Psoas muscle (tissue), 8 donors: ENCODE data around the gene RGS17. TPM values are rescaled to one million over a fixed set of nuclear protein-coding genes. Genes with fewer than 3 reads are reported as not detected.

Experiments used
- ATAC-seq, 4 donors: fragments of 200-7000 bp; cut with Tn5 transposase; one replicate each; pipeline ENCODE4 v1.9.1; 2020; ENCODE audit warnings: moderate library complexity in 3 of 4, mild to moderate bottlenecking in 2 of 4
- DNase-seq, 2 donors: peaks; one replicate each; pipeline ENCODE4 v3.0.0-alpha.2; 2020
- H3K27ac ChIP-seq: fragments of 200-600 bp; one replicate; pipeline ENCODE4 v1.8.0; 2022
- H3K27me3 ChIP-seq, 3 donors: fragments of 200-600 bp in 1 of 3; one replicate each; pipeline versions ENCODE4 v1.6.1 to v1.8.0; 2013 to 2022; ENCODE audit warnings: low read length in 2 of 3, mild to moderate bottlenecking in 2 of 3, moderate library complexity in 1 of 3; ENCODE audit not compliant: insufficient read depth in 3 of 3
- H3K36me3 ChIP-seq, 2 donors: fragments of 200-600 bp in 1 of 2; one replicate each; pipeline versions ENCODE4 v1.6.1 to v1.8.0; 2013 to 2022; ENCODE audit warnings: low read depth in 1 of 2, mild to moderate bottlenecking in 1 of 2, moderate library complexity in 1 of 2; ENCODE audit not compliant: insufficient read depth in 1 of 2
- H3K4me1 ChIP-seq: fragments of 200-600 bp; one replicate; pipeline ENCODE4 v1.8.0; 2022
- H3K4me3 ChIP-seq: fragments of 200-600 bp; one replicate; pipeline ENCODE4 v1.8.0; 2022; ENCODE audit warnings: mild to moderate bottlenecking
- H3K9me3 ChIP-seq: fragments of 200-600 bp; one replicate; pipeline ENCODE4 v1.8.0; 2022
- WGBS, 3 donors: extraction: QIAGEN DNeasy Blood & Tissue Kit; methylation state at CpG; one replicate each; pipeline versions ENCODE4 v1.1.6 to v1.1.7; 2013; 5-methylcytosine and 5-hydroxymethylcytosine counted together
- intact Hi-C, 2 donors: fragments of 100-400 bp; cut with DNase I; formaldehyde crosslinking; loops; one replicate each; pipeline versions ENCODE4 v1.11.0 to v1.14.2; 2022
- polyA plus RNA-seq, 3 donors: library from polyadenylated mRNA; stranded (reverse); fragments of 200-250 nt; gene quantifications; one replicate each; pipeline ENCODE4 v1.2.3, GENCODE V29; 2013
- total RNA-seq, 4 donors: library from RNA; stranded (reverse); fragmentation: NEBNext Ultra II Directional in 2 of 4; extraction: Animal tissue kit (Norgen Biotek cat#: 25700) in 2 of 4; gene quantifications; one replicate each; pipeline versions ENCODE4 v1.2.1 to v1.2.4, GENCODE V29; 2021 to 2023
- TF ChIP-seq, protein P1 (sequence below): fragments of 200-600 bp; IDR thresholded peaks from one replicate; pipeline ENCODE4 v1.8.0; 2022; ENCODE audit warnings: antibody characterized with exemption
- donor health status: healthy with polysubstance abuse.
- donor health status: DM: no; HTN: no; CAD: no; lungs with moderate emphysema.
- donor health status: Bipolar disorder and iron deficiency.
- donor health status: healthy.
- donor health status: DM: yes; HTN: yes; CAD: no.
- donor health status: DM: no; HTN: no; CAD: no.
- donor health status: DM: no; HTN: no; CAD: no.
- donor health status: DM: yes; HTN: yes; CAD: no.

RGS17 gene
- total and polyA plus RNA-seq, 7 donors, result 0.01 to 0.27 (median 0.15) TPM; not detected in 3

DNA sequence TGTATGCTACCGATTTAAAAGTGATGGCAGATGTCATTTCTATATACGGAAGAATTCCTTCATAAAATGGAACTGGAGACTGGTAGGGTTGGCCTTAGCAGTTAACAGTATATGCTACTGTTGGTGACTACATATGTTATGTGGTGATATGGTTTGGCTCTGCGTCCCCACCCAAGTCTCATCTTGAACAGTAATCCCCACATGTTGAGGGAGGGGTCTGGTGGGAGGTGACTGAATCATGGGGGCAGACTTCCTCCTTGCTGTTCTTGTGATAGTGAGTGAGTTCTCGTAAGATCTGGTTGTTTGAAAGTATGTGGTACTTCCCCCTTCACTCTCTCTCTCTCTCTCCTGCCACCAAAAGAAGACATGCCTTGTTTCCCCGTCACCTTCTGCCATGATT lies 29.6 kb downstream of the RGS17 start:
- TF ChIP-seq, protein P1, sequence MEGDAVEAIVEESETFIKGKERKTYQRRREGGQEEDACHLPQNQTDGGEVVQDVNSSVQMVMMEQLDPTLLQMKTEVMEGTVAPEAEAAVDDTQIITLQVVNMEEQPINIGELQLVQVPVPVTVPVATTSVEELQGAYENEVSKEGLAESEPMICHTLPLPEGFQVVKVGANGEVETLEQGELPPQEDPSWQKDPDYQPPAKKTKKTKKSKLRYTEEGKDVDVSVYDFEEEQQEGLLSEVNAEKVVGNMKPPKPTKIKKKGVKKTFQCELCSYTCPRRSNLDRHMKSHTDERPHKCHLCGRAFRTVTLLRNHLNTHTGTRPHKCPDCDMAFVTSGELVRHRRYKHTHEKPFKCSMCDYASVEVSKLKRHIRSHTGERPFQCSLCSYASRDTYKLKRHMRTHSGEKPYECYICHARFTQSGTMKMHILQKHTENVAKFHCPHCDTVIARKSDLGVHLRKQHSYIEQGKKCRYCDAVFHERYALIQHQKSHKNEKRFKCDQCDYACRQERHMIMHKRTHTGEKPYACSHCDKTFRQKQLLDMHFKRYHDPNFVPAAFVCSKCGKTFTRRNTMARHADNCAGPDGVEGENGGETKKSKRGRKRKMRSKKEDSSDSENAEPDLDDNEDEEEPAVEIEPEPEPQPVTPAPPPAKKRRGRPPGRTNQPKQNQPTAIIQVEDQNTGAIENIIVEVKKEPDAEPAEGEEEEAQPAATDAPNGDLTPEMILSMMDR, result no peak
- intact Hi-C loops, result no loop called here
- Histone ChIP-seq H3K36me3 (no peaks in the 10 kb centered on the region), H3K27me3 (peaks cover 0 to 6% (median 0%) of the 10 kb centered on the region in 3 donors), H3K9me3 (no peaks in the 10 kb centered on the region), H3K4me1 (peaks cover 5% of the 10 kb centered on the region), H3K27ac (no peak overlapping the region), H3K4me3 (no peak overlapping the region)
- DNase-seq (no peak), ATAC-seq (no peak)
- WGBS, 3 donors, result 89 to 98% (median 97%) methylated on average over 5 of the region's 5 CpGs

DNA sequence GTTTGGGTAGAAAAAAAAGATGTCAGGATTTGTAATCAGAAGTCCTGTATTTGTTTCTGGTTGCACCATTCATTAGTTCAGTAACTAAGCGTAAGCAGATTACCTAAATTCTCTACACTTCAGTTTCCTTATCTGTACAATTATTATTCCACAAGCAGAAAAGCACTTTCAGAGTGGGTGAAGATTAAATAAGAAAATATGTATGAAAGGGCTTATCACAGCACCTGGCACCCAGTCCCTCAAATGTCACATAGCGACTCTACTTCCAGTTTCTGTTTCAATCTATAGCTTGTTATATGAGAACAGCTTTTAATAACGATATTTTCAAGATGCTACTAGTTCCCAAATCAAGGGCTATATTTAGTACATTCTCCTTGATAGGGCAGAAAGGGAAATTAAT lies 31.4 kb downstream of the RGS17 start:
- intact Hi-C loops, result no loop called here
- peaks cover 0 to 6% (median 0%) of the 10 kb centered on the region in 3 donors for H3K27me3 ChIP-seq
- no peak for DNase-seq
- WGBS, 3 donors, result 54 to 75% (median 66%) methylated on average over 3 of the region's 3 CpGs
- H3K36me3 ChIP-seq, result no peaks in the 10 kb centered on the region
- H3K4me1 ChIP-seq, result peaks cover 3% of the 10 kb centered on the region
- TF ChIP-seq, protein P1, result no peak
- ATAC-seq, result no peak
- no peak overlapping the region for H3K4me3 ChIP-seq
- H3K9me3 ChIP-seq, result no peaks in the 10 kb centered on the region
- H3K27ac ChIP-seq, result no peak overlapping the region

DNA sequence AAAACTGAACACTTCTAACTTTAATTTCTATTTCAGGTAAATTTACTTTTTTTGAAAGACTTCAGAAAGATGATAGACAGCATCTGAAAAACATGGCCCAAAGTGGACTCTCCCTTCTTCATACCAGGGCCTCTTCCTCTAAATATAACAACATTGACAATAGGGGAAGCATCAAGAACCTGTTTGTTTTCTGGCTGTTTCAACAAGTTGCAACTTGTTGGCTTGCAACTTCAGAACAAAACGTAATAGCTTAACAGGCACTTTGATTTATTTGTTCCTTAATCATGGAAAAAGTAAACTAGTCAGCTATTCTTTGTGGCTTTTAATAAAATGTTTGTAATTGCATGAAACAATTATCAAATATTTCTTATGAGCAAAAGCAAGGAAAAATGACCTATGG lies 34.3 kb downstream of the RGS17 start:
- 35 to 51% (median 39%) methylated on average over 1 of the region's 1 CpG for WGBS, 3 donors
- ATAC-seq, result no peak
- TF ChIP-seq, protein P1, result no peak
- Histone ChIP-seq H3K36me3 (no peaks in the 10 kb centered on the region), H3K9me3 (no peaks in the 10 kb centered on the region), H3K27ac (no peak overlapping the region), H3K27me3 (peaks cover 0 to 6% (median 0%) of the 10 kb centered on the region in 3 donors), H3K4me3 (no peak overlapping the region), H3K4me1 (no peaks in the 10 kb centered on the region)
- DNase-seq, result no peak
- intact Hi-C loops, result no loop called here

DNA sequence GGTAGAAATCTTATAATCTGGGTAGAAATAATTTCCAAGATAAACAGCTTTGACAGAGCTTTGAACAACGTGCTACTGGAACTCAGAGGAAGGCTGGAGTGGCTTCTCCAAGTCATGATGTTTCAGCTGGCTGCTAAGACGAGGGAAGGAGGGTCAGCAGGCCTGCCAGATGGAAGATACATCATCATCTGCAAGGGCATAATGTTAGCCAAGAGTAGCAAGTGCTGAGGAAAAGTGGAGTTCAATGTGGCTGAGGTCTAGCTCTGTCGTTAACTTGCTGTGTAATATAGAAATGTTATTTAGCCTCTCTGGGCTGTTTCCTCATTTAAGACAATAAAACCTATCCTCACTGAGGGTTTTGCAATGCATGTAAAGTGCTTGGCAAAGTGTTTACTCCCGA lies 35.1 kb downstream of the RGS17 start:
- DNase-seq (no peak), ATAC-seq (no peak)
- Histone ChIP-seq H3K4me1 (no peaks in the 10 kb centered on the region), H3K27ac (no peak overlapping the region), H3K27me3 (peaks cover 0 to 6% (median 0%) of the 10 kb centered on the region in 3 donors), H3K36me3 (no peaks in the 10 kb centered on the region), H3K9me3 (no peaks in the 10 kb centered on the region), H3K4me3 (no peak overlapping the region)
- 25 to 33% (median 30%) methylated on average over 4 of the region's 4 CpGs for WGBS, 3 donors
- intact Hi-C loops, result no loop called here
- TF ChIP-seq, protein P1, result no peak
